ENCODE measurements around the gene IGF2R.

Gene IGF2R

DNA sequence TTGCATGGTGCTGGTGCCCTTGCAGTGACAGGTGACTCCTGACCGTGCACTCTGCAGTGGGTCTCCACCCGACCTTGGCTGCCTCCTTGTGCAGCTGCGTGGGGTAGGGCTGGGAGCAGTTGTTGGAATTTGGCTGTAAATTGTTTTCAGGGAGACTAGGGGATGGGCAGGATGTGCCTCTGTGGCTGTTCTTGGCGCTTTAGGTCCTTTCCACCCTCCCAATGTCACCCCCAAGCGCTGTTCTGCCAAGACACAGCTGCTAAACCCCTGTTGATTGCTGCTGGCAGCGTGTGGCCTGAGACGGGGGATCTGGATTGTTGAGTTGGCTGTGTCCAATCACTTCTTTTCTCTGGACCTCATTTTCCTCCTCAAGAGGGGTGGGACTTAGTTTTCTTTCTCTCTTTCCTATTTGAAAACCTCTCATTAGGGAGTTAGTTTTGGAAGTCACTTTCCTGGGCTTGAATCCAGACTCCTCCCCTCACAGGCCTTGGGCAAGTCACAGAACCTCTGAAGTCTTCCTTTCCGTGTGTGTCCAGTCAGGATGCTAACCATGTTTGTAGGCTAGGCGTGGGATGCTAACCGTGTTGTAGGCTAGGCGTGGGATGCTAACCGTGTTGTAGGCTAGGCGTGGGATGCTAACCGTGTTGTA, 8.5 kb downstream of the IGF2R start:
- TF ChIP-seq, protein P1, sequence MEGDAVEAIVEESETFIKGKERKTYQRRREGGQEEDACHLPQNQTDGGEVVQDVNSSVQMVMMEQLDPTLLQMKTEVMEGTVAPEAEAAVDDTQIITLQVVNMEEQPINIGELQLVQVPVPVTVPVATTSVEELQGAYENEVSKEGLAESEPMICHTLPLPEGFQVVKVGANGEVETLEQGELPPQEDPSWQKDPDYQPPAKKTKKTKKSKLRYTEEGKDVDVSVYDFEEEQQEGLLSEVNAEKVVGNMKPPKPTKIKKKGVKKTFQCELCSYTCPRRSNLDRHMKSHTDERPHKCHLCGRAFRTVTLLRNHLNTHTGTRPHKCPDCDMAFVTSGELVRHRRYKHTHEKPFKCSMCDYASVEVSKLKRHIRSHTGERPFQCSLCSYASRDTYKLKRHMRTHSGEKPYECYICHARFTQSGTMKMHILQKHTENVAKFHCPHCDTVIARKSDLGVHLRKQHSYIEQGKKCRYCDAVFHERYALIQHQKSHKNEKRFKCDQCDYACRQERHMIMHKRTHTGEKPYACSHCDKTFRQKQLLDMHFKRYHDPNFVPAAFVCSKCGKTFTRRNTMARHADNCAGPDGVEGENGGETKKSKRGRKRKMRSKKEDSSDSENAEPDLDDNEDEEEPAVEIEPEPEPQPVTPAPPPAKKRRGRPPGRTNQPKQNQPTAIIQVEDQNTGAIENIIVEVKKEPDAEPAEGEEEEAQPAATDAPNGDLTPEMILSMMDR (IDR thresholded peaks at IDR 0.05; ENCODE audit: extremely low read depth, missing control alignments), result no peak
- no peak for DNase-seq (ENCODE audit: low spot score)

GRCh38 chr6:159977904-159978268, 9.0 kb downstream of the IGF2R start:
- TF ChIP-seq, protein P1 (IDR thresholded peaks at IDR 0.05; ENCODE audit: extremely low read depth, missing control alignments), result no peak

GRCh38 chr6:159978291-159979135, 9.6 kb downstream of the IGF2R start:
- DNase-seq (ENCODE audit: low spot score), result peak; percentile 49
- TF ChIP-seq, protein P1 (IDR thresholded peaks at IDR 0.05; ENCODE audit: extremely low read depth, missing control alignments), result no peak

More at GRCh38 chr6:159977904-159978268, 9.0 kb downstream of the IGF2R start:
- DNase-seq (ENCODE audit: low spot score), result no peak

DNA sequence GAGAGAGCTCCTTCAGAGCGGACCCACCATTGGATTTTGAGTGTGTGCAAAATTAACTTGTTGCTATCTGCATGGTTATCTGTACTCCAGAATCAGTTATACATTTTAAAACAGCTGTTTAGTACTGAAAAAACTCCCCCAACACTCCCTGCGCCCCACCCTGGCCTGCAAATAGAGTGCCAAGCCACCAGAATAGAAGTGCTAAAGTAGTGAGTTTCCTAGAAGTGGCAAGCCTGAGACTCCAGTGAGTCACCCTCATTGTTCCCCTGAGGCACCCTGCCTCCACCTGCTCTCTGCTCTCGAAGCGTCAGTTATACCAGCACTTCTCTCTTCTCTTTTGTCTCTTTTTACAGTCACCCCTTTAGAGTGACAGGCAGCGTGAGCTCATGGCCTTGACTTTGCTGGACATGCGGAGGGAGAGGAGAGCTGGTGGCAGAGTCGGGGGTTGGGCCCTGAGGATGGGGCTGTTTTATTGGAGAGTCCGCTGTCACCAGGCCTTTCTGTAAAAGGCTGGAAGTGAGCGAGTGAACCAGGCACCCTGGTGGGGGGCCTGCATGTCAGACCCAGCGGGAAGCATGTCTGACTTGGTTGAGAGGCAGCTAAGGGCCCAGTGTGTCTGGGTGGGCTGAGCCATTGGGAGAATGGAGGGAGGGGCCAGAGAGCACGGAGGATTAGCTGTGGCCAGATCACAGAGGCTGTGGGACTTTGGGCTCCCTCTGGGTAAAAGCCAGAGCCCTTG, 10.4 kb downstream of the IGF2R start:
- DNase-seq (ENCODE audit: low spot score), result peak; percentile 67
- TF ChIP-seq, protein P1 (IDR thresholded peaks at IDR 0.05; ENCODE audit: extremely low read depth, missing control alignments), result no peak

DNA sequence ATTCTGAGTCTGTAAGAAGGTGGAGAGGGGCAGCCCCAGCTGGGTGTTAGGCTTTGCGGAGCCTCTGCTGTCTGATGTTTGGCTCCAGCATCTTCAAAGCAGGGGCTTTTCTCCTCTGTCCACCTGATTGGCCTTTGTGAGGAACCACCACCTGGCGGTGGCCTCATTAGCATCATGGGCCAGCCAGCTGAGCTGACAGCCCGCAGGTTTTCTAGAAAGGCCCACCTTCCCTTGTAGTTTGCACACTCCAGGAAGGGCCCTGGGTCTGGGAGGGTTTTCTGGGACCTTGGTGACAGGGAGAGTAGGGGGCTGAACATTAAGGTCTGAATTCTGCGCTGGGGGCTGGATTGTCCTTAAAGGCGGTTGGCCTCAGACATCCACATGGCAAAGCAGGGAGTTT, 11.6 kb downstream of the IGF2R start:
- TF ChIP-seq, protein P1 (IDR thresholded peaks at IDR 0.05; ENCODE audit: extremely low read depth, missing control alignments), result no peak
- DNase-seq (ENCODE audit: low spot score), result no peak

GRCh38 chr6:159981071-159981402, 12.2 kb downstream of the IGF2R start:
- TF ChIP-seq, protein P1 (IDR thresholded peaks at IDR 0.05; ENCODE audit: extremely low read depth, missing control alignments), result no peak
- DNase-seq (ENCODE audit: low spot score), result no peak
